Measurements from ENCODE around the gene IFRD2.
A peak's percentile ranks its signal among the peaks of the same experiment; 100 is the strongest.
"Not testable (repeated sequence)": the region's sequence is repeated elsewhere in the genome, so short reads cannot be mapped to it uniquely, and the experiment has no call there.

The IFRD2 gene

DNA sequence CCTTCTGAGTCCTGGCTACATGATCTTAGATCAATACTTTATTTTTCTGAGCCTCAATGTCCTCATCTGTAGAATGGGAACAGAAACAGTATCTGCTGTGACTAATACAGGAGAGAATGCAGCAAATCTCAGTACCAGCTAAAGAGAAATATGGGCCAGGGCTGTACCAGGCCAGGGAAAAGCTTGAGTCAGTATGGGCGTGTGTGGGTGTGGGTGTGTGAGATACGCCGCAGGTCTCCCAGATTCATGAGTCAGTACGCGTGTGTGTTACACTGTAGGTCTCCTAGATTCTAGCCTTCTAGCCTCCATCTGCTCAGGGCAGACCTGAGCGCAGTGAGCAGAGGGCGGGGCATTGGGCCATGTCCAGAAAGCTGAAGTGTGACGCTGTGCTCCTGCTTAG lies 41.0 kb downstream of the IFRD2 start:
- DNase-seq (ENCODE audit: low read depth in 2 of 2) = no peak

DNA sequence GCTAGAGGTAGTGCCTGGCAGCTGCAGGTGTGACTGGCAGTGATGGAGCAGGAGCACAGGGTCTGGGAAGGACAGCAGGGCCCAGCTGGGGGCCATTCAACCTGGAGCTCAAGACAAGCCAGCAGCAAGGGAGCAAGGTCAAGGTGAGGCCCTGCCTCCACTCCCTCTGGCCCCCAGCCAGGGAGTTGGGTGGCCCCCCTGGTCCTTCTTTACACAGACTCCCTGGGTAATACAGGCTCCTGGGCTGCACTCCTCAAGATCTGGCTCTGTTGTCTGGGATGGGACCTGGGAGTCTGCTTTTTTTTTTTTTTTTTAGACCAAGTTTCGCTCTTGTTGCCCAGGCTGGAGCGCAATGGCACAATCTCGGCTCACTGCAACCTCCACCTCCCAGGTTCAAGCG lies 41.7 kb downstream of the IFRD2 start:
- DNase-seq (ENCODE audit: low read depth in 2 of 2) = no peak

DNA sequence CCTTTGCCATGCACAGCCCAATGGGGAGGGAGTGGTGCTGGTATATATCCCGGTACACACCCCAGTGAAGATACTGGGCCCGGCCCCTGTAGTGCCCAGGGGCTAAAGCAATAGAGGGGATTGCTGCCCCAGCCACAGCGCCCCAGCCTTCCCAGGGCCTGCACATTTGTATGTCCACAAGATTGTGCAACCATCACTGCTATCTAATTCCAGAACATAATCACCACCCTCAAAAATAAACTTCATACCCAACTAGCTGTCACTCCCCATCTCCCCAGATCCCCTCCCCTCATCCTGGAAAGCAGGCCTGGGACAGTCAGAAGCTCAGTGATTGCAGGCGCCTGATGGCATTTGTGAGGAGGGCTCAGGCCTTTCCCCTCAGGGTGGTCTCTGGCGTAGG lies 42.8 kb downstream of the IFRD2 start:
- DNase-seq (ENCODE audit: low read depth in 2 of 2) = no peak

- DNase-seq (ENCODE audit: low read depth in 2 of 2) = no peak
These were observed 43.8 kb downstream of the IFRD2 start for GRCh38 chr3:50248387-50248786.

DNA sequence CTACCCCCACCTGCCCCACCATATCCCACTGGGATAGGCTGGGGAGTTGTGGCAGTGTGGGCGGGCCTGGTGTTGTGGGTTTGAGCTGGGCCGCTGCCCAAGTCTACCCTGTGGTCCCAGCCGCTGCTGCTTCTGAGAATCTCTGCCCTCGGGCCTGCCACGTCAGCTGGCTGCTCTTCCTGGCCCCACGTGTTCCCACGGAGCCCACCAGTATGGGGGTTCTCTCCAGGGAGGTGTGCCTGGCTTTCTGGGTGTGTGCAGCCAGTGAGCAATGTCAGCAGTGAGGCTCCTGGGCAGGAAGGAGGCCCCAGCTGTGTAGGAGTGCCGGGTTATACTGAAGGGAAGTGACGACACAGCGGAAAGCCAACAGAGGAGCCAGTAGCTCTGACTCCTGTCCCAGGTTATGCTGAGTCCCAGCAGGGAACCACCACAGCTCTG lies 45.7 kb downstream of the IFRD2 start:
- DNase-seq (ENCODE audit: low read depth in 2 of 2) = peak; percentile 74 to 81

- peak; percentile 94 to 98 for DNase-seq (ENCODE audit: low read depth in 2 of 2)
These were observed 46.3 kb downstream of the IFRD2 start for GRCh38 chr3:50245831-50246516.

- DNase-seq (ENCODE audit: low read depth in 2 of 2) = no peak
These were observed 46.9 kb downstream of the IFRD2 start for GRCh38 chr3:50245251-50245745.

GRCh38 chr3:50244813-50245212 lies 47.4 kb downstream of the IFRD2 start:
- not testable (repeated sequence) for DNase-seq (ENCODE audit: low read depth in 2 of 2)

DNA sequence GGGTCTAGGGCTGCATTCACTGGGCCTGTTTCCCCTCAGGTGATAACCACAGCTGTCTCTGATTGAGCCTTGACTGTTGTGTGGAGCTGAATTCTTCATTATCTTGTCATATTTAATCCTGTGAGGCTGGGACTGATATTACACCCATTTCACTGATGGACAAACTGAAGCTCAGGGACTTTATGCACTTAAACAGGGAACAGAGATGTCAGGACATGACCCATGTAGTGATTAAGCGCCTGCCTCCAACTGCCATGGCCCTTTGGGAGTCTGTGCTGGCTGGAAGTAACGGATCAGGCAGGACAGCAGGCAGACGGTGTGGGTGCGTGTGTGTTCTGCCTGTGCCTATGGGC lies 48.7 kb downstream of the IFRD2 start:
- DNase-seq (ENCODE audit: low read depth in 2 of 2) = no peak

DNA sequence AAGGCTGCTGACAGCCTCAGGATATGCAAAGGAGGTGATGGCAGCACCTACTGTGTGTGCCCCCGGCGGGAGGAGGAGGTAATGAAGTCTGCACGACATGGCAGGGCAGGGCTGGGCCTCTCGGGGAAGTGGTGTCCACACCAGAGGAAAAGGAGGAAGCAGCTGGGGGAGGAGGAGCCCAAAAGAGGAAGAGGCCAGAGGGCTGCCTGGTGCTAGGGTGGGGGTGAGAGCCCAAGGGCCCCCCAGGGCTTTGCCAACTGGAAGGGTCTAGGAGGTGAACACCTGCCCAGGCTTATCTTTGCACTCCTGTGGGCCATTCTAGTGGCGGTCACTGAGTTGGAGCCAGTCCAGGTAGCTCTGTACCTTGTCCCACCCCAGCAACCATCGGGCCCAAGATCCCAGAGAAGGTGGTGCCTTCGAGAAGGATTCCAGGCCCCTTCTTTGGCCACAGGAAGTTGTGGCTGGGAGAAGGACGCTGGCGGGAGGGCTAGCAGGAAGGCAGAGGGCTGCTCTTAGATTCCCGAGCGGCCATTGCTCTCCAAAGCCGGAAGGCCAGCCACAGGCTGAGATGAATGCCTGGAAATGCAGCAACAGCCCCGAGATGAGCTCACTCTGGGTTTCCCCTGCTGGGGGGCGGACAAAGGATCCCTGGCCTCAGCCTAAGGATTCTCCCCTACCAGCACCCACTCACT lies 49.2 kb downstream of the IFRD2 start:
- peak in 1 of 2 donors; percentile 23 for DNase-seq (ENCODE audit: low read depth in 2 of 2)

- no peak for DNase-seq (ENCODE audit: low read depth in 2 of 2)
These were observed 49.9 kb downstream of the IFRD2 start for GRCh38 chr3:50242381-50242770.

GRCh38 chr3:50241713-50242380 lies 50.4 kb downstream of the IFRD2 start:
- DNase-seq (ENCODE audit: low read depth in 2 of 2) = no peak

DNA sequence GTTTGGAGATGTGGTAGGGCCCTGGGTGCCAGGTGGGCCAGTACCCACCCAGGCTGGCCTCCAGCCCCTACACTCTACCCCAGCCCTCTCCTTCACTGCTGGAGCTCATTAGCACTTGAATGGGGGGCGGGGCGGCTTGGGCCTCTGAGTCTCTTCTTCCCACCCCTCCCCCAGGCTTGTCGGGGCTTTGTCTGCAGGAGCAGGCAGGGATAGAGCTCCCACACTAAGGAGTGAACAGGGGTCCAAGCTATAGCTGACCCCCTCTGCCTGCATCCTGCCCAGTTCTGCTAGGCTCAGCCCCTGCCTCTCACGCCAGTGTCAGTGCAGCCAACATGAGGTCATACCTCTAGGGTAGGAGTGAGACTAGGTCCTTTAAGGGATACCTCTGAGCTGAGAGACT lies 51.1 kb downstream of the IFRD2 start:
- no peak for DNase-seq (ENCODE audit: low read depth in 2 of 2)

GRCh38 chr3:50239649-50240048 lies 52.6 kb downstream of the IFRD2 start:
- DNase-seq (ENCODE audit: low read depth in 2 of 2) = no peak

DNA sequence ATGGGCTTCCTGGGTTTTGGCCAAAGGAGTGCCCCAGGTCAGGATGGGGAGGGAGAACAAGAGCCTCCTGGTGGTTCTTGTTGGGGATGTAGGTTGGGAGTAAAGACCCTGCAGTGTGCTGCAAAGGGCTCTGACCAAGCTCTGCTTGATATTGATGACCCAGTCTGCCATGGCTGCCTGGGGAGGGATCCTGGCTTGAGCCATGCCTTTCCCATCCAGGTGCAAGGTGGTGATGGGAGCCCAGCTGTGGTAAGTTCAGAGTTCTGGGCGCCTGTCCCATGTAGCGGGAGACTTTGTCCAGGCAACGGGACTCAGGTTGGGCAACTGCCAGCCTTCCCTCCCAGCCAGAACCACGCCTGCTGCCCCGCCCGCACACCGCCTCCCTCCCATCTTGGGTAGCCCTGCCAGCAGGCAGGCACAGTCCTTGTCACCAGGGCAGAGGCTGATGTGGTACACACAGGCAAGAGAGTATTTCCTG lies 53.6 kb downstream of the IFRD2 start:
- no peak for DNase-seq (ENCODE audit: low read depth in 2 of 2)

DNA sequence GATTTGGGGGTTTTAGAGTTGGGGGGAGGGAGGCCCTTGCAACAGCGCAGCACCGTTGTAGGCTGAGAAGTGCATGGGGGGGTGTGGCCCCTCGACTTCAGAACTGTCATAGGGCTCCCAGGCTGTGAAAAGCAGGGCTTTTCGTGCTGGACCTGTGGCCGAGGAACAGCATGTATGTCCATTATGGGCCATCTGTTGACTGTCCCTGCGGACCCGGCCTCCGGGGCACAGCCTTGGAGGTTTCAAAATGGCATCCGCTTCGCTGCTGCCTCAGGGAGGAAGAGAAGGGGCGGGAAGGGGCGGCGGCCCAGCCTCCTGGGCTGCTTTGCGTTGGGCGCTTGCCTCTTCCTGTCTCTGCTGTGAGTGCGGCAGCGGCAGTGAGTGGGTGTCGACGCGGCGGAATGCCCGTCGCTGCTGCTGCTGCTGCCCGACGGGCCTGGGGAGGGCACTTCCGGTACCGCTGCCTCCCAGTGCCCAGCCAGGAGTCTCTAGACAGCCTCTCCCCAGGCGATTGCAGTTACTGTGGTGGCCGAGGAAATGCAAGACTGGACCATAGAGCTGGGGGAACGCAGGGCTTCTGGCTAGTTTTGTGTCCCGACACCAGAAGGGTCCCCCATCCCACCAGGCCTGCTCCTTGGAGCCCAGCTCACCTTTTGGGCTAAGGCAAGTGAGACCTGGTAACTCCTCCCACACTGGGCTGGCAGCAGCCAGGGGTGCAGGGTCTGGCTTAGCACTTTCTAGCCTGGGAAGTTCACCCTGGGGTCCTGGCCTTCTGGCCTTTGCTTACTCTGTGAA lies 54.3 kb downstream of the IFRD2 start:
- DNase-seq (ENCODE audit: low read depth in 2 of 2) = peak; percentile 79 to 86
